ENCODE data around the gene USP15. TPM values are rescaled to one million over a fixed set of nuclear protein-coding genes. Genes with fewer than 3 reads are reported as not detected.

USP15 gene
- total RNA-seq, 1 experiment from 2014 or later: 25.8 TPM

DNA sequence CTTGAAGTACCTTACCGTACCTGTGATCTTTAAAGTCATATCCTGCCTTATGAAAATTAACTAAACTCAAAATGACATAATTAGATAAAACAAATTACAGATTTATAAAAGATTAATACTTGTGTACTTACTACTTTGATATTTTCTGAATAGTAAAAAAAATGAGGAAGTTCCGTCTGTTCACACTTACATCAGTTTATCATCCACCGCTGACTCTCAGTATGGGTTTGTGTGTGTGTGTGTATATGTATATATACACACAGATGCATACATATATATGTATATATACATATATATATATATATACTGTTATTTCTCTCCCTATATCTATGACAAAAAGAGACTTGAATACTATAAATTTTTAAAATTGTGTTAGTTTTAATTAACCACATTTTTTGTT is 141.4 kb downstream of the USP15 start:
- H3K4me3 ChIP-seq: no peak overlapping the region
- no peak for TF ChIP-seq CTCF (conservative IDR thresholded peaks at IDR 0.05)
- TF ChIP-seq EZH2 (IDR thresholded peaks at IDR 0.05; ENCODE audit: low read depth): no peak
- ChIA-PET CTCF (no interaction called here), POLR2A (ENCODE audit: unreplicated experiment) (no interaction called here)
- H3K4me1 ChIP-seq (replicated peaks; ENCODE audit: insufficient read depth): no peaks in the 10 kb centered on the region
- peaks cover 3% of the 10 kb centered on the region; the same call in 1 of the 2 replicates for H3F3A ChIP-seq (ENCODE audit: insufficient read depth, low read depth)
- BruUV-seq (replicated peaks): no TSS peak
- no peaks in the 10 kb centered on the region for H4K20me1 ChIP-seq (ENCODE audit: insufficient read depth)
- H2AFZ ChIP-seq: no peak overlapping the region
- H3K27me3 ChIP-seq (ENCODE audit: insufficient read depth, low read depth): no peaks in the 10 kb centered on the region
- DNase-seq: no peak
- H3K27ac ChIP-seq: no peak overlapping the region
- H3K36me3 ChIP-seq (ENCODE audit: low read depth): peaks cover 24% of the 10 kb centered on the region
- no peaks in the 10 kb centered on the region for H3K9me3 ChIP-seq (ENCODE audit: insufficient read depth, low read depth)
- no peaks in the 10 kb centered on the region for H3K9me2 ChIP-seq (ENCODE audit: insufficient read depth)
- no peaks in the 10 kb centered on the region for H3K79me2 ChIP-seq (ENCODE audit: low read depth)
- intact Hi-C loops (cut with micrococcal nuclease; ENCODE audit: unreplicated experiment): no loop called here
- H3K4me2 ChIP-seq: no peak overlapping the region

- H3K4me1 ChIP-seq (replicated peaks; ENCODE audit: insufficient read depth): no peaks in the 10 kb centered on the region
- H3K9me2 ChIP-seq (ENCODE audit: insufficient read depth): no peaks in the 10 kb centered on the region
- H3K79me2 ChIP-seq (ENCODE audit: low read depth): no peaks in the 10 kb centered on the region
- H3F3A ChIP-seq (ENCODE audit: insufficient read depth, low read depth): peaks cover 3% of the 10 kb centered on the region; the same call in 1 of the 2 replicates
- intact Hi-C loops (cut with micrococcal nuclease; ENCODE audit: unreplicated experiment): no loop called here
- H3K9me3 ChIP-seq (ENCODE audit: insufficient read depth, low read depth): no peaks in the 10 kb centered on the region
- H4K20me1 ChIP-seq (ENCODE audit: insufficient read depth): no peaks in the 10 kb centered on the region
- no TSS peak for BruUV-seq (replicated peaks)
- no peak overlapping the region for H3K4me2 ChIP-seq
- POLR2A ChIA-PET (ENCODE audit: unreplicated experiment): no interaction called here
- H3K27ac ChIP-seq: no peak overlapping the region
- TF ChIP-seq CTCF (conservative IDR thresholded peaks at IDR 0.05) (no peak), EZH2 (IDR thresholded peaks at IDR 0.05; ENCODE audit: low read depth) (no peak)
- H2AFZ ChIP-seq: no peak overlapping the region
- DNase-seq: no peak
- CTCF ChIA-PET: no interaction called here
- no peak overlapping the region for H3K4me3 ChIP-seq
- H3K36me3 ChIP-seq (ENCODE audit: low read depth): peaks cover 19% of the 10 kb centered on the region; the same call in 1 of the 2 replicates
- H3K27me3 ChIP-seq (ENCODE audit: insufficient read depth, low read depth): no peaks in the 10 kb centered on the region
Observed at GRCh38 chr12:62403031-62403430, 142.8 kb downstream of the USP15 start.

DNA sequence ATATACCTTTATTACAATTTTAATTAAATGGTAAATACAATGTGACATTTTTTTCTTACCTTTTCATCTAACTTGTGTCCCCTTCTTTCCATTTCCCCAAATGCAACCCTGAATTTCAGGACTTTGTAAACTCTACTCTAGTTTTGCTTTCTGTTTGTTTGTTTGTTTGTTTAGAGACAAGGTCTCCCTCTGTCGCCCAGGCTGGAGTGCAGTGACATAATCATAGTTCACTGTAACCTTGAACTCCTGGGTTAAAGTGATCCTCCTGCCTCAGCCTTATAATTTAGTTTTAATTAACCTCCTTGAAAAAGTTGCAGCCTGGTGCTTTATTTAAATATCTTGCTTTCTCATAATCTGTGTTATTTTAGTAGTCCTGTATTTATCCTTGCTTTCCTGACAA is 147.4 kb downstream of the USP15 start:
- Histone ChIP-seq H4K20me1 (ENCODE audit: insufficient read depth) (no peaks in the 10 kb centered on the region), H2AFZ (no peak overlapping the region), H3K27ac (no peak overlapping the region), H3K9me3 (ENCODE audit: insufficient read depth, low read depth) (no peaks in the 10 kb centered on the region), H3K9me2 (ENCODE audit: insufficient read depth) (no peaks in the 10 kb centered on the region), H3K27me3 (ENCODE audit: insufficient read depth, low read depth) (no peaks in the 10 kb centered on the region), H3K4me2 (no peak overlapping the region), H3K36me3 (ENCODE audit: low read depth) (peaks cover 11% of the 10 kb centered on the region; the same call in 1 of the 2 replicates), H3K79me2 (ENCODE audit: low read depth) (no peaks in the 10 kb centered on the region), H3K4me1 (replicated peaks; ENCODE audit: insufficient read depth) (no peaks in the 10 kb centered on the region), H3F3A (ENCODE audit: insufficient read depth, low read depth) (no peaks in the 10 kb centered on the region; the same call in 1 of the 2 replicates), H3K4me3 (no peak overlapping the region)
- POLR2A ChIA-PET (ENCODE audit: unreplicated experiment): no interaction called here
- DNase-seq: no peak
- no TSS peak for BruUV-seq (replicated peaks)
- intact Hi-C loops (cut with micrococcal nuclease; ENCODE audit: unreplicated experiment): no loop called here
- CTCF ChIA-PET: no interaction called here
- TF ChIP-seq EZH2 (IDR thresholded peaks at IDR 0.05; ENCODE audit: low read depth) (no peak), CTCF (conservative IDR thresholded peaks at IDR 0.05) (no peak)

Data from PC-9 (cell line).